Ovary (tissue), 3 donors: Measurements from ENCODE around the gene MDH2.

Experiments used
- CTCF ChIP-seq, 3 donors: fragments of 450-650 bp in 2 of 3; fragments of 200-600 bp in 1 of 3; IDR thresholded peaks; one replicate each; pipeline versions ENCODE4 v1.5.1 to v1.8.0; 2016 to 2022; ENCODE audit warnings: antibody characterized with exemption in 3 of 3, mild to moderate bottlenecking in 1 of 3
- EP300 ChIP-seq: sonication (generic); formaldehyde crosslinking; IDR thresholded peaks from one replicate; pipeline ENCODE4 v1.6.1; 2017; ENCODE audit warnings: antibody characterized with exemption
- POLR2A ChIP-seq: fragments of 450-650 bp; IDR thresholded peaks from one replicate; pipeline ENCODE4 v1.6.1; 2017; ENCODE audit warnings: antibody characterized with exemption, mild to moderate bottlenecking, moderate library complexity
- donor health status: DM: no; HTN: no; CAD: no.

GRCh38 chr7:76066716-76067503 is 19.0 kb downstream of the MDH2 start:
- no peak for TF ChIP-seq POLR2A
- TF ChIP-seq CTCF (IDR thresholded peaks at IDR 0.05): no peak
- no peak for TF ChIP-seq EP300
